ENCODE measurements around the gene DOCK4.
A peak's percentile ranks its signal among the peaks of the same experiment; 100 is the strongest.

DOCK4 gene

DNA sequence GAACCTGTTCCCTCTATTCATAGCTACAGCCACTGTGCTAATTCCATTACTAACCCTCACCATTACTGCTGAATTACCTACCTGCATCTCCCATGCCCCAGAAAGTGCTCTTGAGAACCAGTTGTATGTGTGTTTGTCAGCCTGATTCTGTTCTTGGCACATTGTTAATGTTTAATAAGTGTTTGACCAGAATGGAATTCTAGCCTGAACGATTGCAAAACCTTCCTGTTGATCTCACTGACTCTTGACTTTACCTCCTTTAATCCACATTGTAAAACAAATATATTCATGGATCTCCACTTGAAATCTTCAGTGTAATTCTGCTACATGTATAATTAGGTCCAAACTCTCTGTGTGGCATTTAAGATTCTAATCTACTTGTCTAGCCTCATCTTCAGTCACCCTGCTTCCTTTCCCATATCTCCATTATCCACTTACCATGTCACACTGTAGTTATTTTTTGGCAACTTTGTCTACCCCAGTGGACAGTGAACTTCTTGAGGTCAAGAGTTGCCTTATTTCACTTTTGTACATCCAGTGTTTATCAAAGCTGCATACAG is 5.2 kb upstream of the DOCK4 start:
- H3K4me3 ChIP-seq (ENCODE audit: low read depth, low read length): no peak overlapping the region
- TF ChIP-seq, protein P1, sequence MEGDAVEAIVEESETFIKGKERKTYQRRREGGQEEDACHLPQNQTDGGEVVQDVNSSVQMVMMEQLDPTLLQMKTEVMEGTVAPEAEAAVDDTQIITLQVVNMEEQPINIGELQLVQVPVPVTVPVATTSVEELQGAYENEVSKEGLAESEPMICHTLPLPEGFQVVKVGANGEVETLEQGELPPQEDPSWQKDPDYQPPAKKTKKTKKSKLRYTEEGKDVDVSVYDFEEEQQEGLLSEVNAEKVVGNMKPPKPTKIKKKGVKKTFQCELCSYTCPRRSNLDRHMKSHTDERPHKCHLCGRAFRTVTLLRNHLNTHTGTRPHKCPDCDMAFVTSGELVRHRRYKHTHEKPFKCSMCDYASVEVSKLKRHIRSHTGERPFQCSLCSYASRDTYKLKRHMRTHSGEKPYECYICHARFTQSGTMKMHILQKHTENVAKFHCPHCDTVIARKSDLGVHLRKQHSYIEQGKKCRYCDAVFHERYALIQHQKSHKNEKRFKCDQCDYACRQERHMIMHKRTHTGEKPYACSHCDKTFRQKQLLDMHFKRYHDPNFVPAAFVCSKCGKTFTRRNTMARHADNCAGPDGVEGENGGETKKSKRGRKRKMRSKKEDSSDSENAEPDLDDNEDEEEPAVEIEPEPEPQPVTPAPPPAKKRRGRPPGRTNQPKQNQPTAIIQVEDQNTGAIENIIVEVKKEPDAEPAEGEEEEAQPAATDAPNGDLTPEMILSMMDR (IDR thresholded peaks at IDR 0.05; ENCODE audit: low read depth, low read length, missing control alignments): no peak
- no peak for DNase-seq (ENCODE audit: low read depth)

DNA sequence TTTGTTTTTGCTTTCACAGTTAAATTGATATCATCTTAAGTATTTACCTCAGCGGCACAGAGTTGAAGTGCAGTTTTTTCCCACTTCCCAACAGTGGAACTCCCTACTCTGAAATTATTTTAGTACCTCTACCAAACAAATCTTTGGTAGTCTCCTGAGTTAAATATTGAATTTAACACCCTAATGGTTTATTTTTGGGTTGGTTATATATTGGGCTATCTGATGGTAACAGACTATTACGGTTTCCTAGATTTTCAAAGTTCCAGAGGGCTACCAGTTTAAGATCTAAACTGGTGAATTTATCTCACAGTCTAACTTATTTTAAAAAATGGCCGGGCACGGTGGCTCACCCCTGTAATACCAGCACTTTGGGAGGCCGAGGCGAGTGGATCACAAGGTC is 1.6 kb upstream of the DOCK4 start:
- H3K4me3 ChIP-seq (ENCODE audit: low read depth, low read length): peak overlapping the region; percentile 98; the same call in 1 of the 2 replicates
- no peak for DNase-seq (ENCODE audit: low read depth)
- TF ChIP-seq, protein P1 (IDR thresholded peaks at IDR 0.05; ENCODE audit: low read depth, low read length, missing control alignments): no peak

DNA sequence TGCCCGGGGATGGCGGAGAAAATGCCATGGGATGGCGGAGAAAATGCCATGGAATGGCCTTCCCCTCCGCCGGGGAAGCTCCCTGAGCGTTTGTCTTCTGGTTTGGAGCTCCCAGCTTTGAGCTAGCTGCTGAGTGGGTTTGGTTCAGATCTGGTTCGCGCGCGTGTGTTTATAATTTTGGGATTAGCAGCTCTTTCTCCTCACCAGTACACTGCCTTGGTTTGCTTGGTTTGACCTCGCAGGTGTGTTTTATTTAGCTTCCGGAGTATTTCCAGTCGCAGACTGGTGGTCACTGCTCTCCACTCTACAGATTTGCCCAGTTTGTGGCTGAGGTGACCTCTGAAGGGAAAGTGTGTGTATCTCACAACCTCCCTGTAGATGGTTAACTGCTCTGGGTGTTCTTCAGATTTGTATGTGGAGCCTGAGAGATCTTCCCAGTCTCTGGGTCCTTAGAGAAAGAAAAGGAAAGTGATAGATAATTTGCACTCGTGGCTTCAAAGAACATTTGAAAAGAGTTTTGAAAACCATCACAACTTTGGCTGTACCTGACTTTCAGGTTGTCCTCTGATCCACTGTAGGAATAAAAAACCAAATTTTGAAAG is 893 bp upstream of the DOCK4 start:
- TF ChIP-seq, protein P1 (IDR thresholded peaks at IDR 0.05; ENCODE audit: low read depth, low read length, missing control alignments): no peak
- no peak for DNase-seq (ENCODE audit: low read depth)
- peak overlapping the region; percentile 98 for H3K4me3 ChIP-seq (ENCODE audit: low read depth, low read length)

DNA sequence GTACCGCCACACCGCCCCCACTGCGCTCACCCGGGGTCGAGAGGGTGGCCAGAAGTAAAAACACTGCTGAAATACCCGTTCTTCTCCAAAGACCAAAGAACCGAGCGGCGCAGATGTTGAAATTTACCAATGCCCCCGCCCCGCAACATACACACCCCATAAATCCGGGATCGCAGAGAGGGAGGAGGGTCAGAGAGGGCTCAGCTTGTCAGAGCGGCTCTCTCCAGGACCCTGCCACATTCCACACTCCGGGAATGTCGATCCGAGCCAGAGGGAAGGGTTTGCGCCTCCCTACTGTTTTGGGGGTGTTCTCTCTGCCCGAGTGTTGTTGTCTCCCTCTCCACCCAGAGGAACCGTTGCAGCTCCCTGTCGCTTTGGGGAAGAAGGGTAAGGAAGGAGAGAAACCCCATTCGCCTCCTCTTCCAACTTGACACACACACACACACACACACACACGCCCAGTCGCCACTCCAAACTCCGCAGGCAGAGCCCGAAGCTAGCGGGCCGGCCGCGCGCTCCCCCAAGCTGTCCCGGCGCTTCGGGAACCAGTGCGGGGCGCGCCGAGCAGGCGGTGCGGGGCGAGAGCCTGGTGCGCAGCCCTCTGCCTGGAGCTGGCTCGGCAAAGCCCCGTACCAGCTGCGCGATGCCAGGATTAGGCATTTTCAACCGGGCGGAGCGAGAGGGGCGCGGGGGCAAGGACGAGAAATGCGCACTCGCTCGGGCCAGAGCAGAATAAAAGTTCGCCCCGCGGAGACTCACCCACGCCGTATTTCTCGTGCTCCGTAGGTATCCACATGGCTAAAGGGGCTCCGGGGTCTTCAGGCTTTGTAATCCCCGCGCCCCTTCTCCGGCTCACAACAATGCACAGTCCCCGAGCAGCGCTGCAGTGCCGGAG is 609 bp downstream of the DOCK4 start:
- TF ChIP-seq, protein P1 (IDR thresholded peaks at IDR 0.05; ENCODE audit: low read depth, low read length, missing control alignments): no peak
- peak overlapping the region; percentile 98 for H3K4me3 ChIP-seq (ENCODE audit: low read depth, low read length)
- no peak for DNase-seq (ENCODE audit: low read depth)

DNA sequence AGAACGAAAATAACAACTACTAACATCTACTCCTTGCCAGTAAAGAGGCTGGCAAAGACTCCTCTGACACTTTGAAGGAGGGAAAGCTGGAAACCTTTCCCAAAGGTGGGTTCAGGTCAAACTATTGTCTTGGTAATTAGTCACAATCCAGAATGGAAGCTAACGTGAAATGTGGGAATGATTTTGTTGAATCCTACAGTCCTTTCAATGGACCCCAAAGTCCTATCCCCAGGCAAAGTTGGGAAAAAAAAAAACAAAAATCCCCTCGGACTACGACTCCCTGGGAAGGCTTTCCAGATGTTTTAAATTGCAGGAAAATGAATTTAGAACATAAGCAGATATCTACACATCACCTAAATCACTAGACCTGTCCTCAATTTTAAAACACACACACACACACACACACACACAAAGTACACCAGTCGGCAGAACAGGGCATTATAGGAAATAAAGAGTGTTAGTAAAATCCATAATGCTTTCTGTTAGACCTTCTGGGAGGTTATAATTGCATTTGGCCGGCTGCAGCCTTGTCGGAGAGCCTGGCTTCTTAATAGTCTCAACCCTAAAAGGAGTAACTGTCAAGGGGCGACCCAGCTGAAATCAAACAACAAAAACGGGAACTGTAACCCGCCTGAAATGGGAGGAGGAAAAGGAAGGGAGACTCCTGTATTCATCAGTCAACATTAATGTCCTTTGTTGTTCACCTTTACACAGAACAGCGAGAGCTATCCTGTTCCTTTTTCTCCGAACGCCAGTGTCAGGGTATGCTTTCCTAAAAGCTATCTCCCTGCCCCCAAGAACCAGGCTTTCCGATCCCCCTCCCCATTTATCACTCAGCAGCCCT is 1.5 kb downstream of the DOCK4 start:
- H3K4me3 ChIP-seq (ENCODE audit: low read depth, low read length): peak overlapping the region; percentile 98
- TF ChIP-seq, protein P1 (IDR thresholded peaks at IDR 0.05; ENCODE audit: low read depth, low read length, missing control alignments): no peak
- no peak for DNase-seq (ENCODE audit: low read depth)

DNA sequence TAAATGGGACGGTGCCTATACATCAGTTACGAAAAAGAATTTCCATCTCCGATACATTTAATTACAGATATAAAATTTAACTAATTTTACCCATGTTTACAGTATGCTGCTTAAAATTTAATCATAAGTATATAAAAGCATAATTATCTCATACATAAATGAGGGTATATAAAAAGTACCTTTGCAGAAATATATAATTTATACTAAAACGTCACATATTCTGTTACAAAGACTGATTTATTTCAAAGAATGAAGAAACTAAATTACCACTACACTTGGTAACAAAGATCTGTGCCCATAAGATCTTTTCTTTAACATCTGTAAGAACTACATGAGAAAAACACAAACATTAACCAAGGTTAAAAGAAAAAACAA is 2.8 kb downstream of the DOCK4 start:
- DNase-seq (ENCODE audit: low read depth): no peak
- no peak overlapping the region for H3K4me3 ChIP-seq (ENCODE audit: low read depth, low read length)
- TF ChIP-seq, protein P1 (IDR thresholded peaks at IDR 0.05; ENCODE audit: low read depth, low read length, missing control alignments): no peak
